Measurements from ENCODE around the gene SPEF2. TPM values are rescaled to one million over a fixed set of nuclear protein-coding genes. Genes with fewer than 3 reads are reported as not detected.

The SPEF2 gene
- total RNA-seq, 1 donor from 2014 or later: 3.4 TPM

DNA sequence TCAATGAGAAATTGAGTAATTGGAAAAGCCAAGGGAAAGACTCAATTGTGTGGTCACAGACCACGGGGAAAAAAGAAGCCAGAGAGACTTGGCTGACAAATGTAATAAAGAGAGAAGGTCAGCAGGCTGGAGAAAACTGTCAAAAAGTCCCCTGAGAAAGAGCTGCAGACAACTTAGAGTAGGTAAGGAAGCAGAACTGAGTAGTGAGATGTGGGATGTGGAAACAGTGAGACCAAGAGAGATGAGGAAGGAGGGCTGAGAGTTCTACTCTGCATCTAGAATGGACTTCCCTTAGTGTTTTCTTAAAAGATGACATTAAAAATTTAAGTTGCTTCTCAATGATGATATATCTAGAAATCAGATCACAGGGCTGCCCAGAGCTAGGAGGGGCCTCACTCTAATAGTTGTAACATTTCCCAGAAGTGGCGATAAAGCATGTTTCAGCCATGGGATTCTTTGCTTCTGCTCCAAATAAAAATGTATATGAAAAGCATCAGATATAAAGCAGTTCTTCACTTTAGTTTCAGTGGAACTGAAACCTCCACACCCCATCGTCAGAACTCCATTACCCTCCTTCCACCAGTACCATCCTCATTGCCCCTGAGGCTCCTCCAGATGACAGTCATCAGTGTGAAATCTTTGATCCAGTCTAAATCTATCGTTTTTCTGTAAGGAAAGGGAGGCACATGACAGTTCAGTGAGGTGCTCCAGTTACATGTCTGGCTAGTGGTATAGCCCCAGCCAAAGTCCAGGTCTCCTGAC lies 80.6 kb downstream of the SPEF2 start:
- Mint-ChIP-seq H3K36me3 (ENCODE audit: low read depth, unreplicated experiment) (no peaks in the 10 kb centered on the region), H3K27me3 (ENCODE audit: low read depth, unreplicated experiment) (peaks cover 3% of the 10 kb centered on the region), H3K4me1 (ENCODE audit: low read depth, unreplicated experiment) (no peaks in the 10 kb centered on the region), H3K4me3 (ENCODE audit: unreplicated experiment) (no peak overlapping the region), H3K27ac (ENCODE audit: unreplicated experiment) (no peak overlapping the region), H3K9me3 (ENCODE audit: unreplicated experiment) (no peaks in the 10 kb centered on the region)
- Histone ChIP-seq H3K4me3 (ENCODE audit: insufficient read depth, low read depth, low read length) (no peak overlapping the region), H3K27ac (ENCODE audit: low read depth, low read length) (no peak overlapping the region), H3K4me1 (ENCODE audit: insufficient read depth, low read length) (no peaks in the 10 kb centered on the region), H3K9ac (ENCODE audit: low read length) (no peak overlapping the region), H3K27me3 (ENCODE audit: insufficient read depth, low read length) (peaks cover 3% of the 10 kb centered on the region), H3K79me2 (ENCODE audit: insufficient read depth, low read length) (no peaks in the 10 kb centered on the region), H2AFZ (ENCODE audit: low read depth, low read length) (no peak overlapping the region), H3K9me3 (ENCODE audit: insufficient read depth, low read depth, low read length) (no peaks in the 10 kb centered on the region), H4K20me1 (ENCODE audit: insufficient read depth, low read length) (no peaks in the 10 kb centered on the region), H3K36me3 (ENCODE audit: insufficient read depth, low read length) (no peaks in the 10 kb centered on the region), H3K4me2 (ENCODE audit: low read length) (no peak overlapping the region)
- DNase-seq (ENCODE audit: low read depth): no peak
- TF ChIP-seq EZH2 (IDR thresholded peaks at IDR 0.05; ENCODE audit: insufficient read depth, low read length): no peak
- TF ChIP-seq, protein P1, sequence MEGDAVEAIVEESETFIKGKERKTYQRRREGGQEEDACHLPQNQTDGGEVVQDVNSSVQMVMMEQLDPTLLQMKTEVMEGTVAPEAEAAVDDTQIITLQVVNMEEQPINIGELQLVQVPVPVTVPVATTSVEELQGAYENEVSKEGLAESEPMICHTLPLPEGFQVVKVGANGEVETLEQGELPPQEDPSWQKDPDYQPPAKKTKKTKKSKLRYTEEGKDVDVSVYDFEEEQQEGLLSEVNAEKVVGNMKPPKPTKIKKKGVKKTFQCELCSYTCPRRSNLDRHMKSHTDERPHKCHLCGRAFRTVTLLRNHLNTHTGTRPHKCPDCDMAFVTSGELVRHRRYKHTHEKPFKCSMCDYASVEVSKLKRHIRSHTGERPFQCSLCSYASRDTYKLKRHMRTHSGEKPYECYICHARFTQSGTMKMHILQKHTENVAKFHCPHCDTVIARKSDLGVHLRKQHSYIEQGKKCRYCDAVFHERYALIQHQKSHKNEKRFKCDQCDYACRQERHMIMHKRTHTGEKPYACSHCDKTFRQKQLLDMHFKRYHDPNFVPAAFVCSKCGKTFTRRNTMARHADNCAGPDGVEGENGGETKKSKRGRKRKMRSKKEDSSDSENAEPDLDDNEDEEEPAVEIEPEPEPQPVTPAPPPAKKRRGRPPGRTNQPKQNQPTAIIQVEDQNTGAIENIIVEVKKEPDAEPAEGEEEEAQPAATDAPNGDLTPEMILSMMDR (IDR thresholded peaks at IDR 0.05; ENCODE audit: insufficient read depth, low read depth, low read length): no peak
- FAIRE-seq: no peak

DNA sequence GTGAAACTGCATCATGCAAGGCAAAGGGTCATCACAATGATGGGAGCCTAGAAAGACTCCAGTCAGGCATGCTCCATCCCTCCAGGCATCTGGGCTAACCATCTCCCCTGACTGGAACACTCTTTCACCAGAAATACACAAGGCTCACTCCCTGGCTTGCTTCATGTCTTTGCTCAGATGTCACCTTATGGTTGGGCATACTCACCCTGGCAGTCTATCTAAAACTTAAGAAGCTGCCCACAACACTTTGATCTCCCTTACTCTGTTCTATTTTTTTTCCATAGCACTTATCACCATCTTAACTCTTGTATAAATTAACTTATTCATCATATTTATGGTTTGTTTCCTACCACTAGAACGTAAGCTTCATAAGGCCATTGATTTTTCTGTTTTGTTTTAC lies 90.0 kb downstream of the SPEF2 start:
- FAIRE-seq (no peak), DNase-seq (ENCODE audit: low read depth) (no peak)
- H3K4me2 ChIP-seq (ENCODE audit: low read length): no peak overlapping the region
- Mint-ChIP-seq H3K9me3 (ENCODE audit: unreplicated experiment) (no peaks in the 10 kb centered on the region), H3K27ac (ENCODE audit: unreplicated experiment) (no peak overlapping the region), H3K4me1 (ENCODE audit: low read depth, unreplicated experiment) (no peaks in the 10 kb centered on the region), H3K27me3 (ENCODE audit: low read depth, unreplicated experiment) (no peaks in the 10 kb centered on the region), H3K36me3 (ENCODE audit: low read depth, unreplicated experiment) (no peaks in the 10 kb centered on the region), H3K4me3 (ENCODE audit: unreplicated experiment) (no peak overlapping the region)
- TF ChIP-seq EZH2 (IDR thresholded peaks at IDR 0.05; ENCODE audit: insufficient read depth, low read length): no peak
- TF ChIP-seq, protein P1 (IDR thresholded peaks at IDR 0.05; ENCODE audit: insufficient read depth, low read depth, low read length): no peak
- H3K4me1 ChIP-seq (ENCODE audit: insufficient read depth, low read length): no peaks in the 10 kb centered on the region
- H3K36me3 ChIP-seq (ENCODE audit: insufficient read depth, low read length): no peaks in the 10 kb centered on the region
- no peak overlapping the region for H3K4me3 ChIP-seq (ENCODE audit: insufficient read depth, low read depth, low read length)
- no peaks in the 10 kb centered on the region for H3K79me2 ChIP-seq (ENCODE audit: insufficient read depth, low read length)
- H3K9ac ChIP-seq (ENCODE audit: low read length): no peak overlapping the region
- no peak overlapping the region for H2AFZ ChIP-seq (ENCODE audit: low read depth, low read length)
- H3K27me3 ChIP-seq (ENCODE audit: insufficient read depth, low read length): no peaks in the 10 kb centered on the region
- H4K20me1 ChIP-seq (ENCODE audit: insufficient read depth, low read length): no peaks in the 10 kb centered on the region
- H3K27ac ChIP-seq (ENCODE audit: low read depth, low read length): no peak overlapping the region
- H3K9me3 ChIP-seq (ENCODE audit: insufficient read depth, low read depth, low read length): no peaks in the 10 kb centered on the region

- Histone ChIP-seq H3K4me1 (ENCODE audit: insufficient read depth, low read length) (no peaks in the 10 kb centered on the region), H3K4me2 (ENCODE audit: low read length) (no peak overlapping the region), H2AFZ (ENCODE audit: low read depth, low read length) (no peak overlapping the region), H3K4me3 (ENCODE audit: insufficient read depth, low read depth, low read length) (no peak overlapping the region), H3K27ac (ENCODE audit: low read depth, low read length) (no peak overlapping the region), H3K36me3 (ENCODE audit: insufficient read depth, low read length) (no peaks in the 10 kb centered on the region), H3K9me3 (ENCODE audit: insufficient read depth, low read depth, low read length) (no peaks in the 10 kb centered on the region), H3K9ac (ENCODE audit: low read length) (no peak overlapping the region), H4K20me1 (ENCODE audit: insufficient read depth, low read length) (no peaks in the 10 kb centered on the region), H3K79me2 (ENCODE audit: insufficient read depth, low read length) (no peaks in the 10 kb centered on the region), H3K27me3 (ENCODE audit: insufficient read depth, low read length) (no peaks in the 10 kb centered on the region)
- DNase-seq (ENCODE audit: low read depth) (no peak), FAIRE-seq (no peak)
- no peaks in the 10 kb centered on the region for H3K27me3 Mint-ChIP-seq (ENCODE audit: low read depth, unreplicated experiment)
- no peak overlapping the region for H3K4me3 Mint-ChIP-seq (ENCODE audit: unreplicated experiment)
- no peaks in the 10 kb centered on the region for H3K4me1 Mint-ChIP-seq (ENCODE audit: low read depth, unreplicated experiment)
- TF ChIP-seq, protein P1 (IDR thresholded peaks at IDR 0.05; ENCODE audit: insufficient read depth, low read depth, low read length): no peak
- TF ChIP-seq EZH2 (IDR thresholded peaks at IDR 0.05; ENCODE audit: insufficient read depth, low read length): no peak
- H3K27ac Mint-ChIP-seq (ENCODE audit: unreplicated experiment): no peak overlapping the region
- no peaks in the 10 kb centered on the region for H3K9me3 Mint-ChIP-seq (ENCODE audit: unreplicated experiment)
- no peaks in the 10 kb centered on the region for H3K36me3 Mint-ChIP-seq (ENCODE audit: low read depth, unreplicated experiment)
These were observed 92.0 kb downstream of the SPEF2 start for GRCh38 chr5:35709688-35710087.

All from astrocyte (in vitro differentiated cells and primary cell).